NCI-H2196 treated with DMSO at 0.1 percent for 48 hours (cell line): ENCODE data around the gene OR5AU1.

Experiments
- DNase-seq: peaks from one replicate; lab custom pipeline; 2025; ENCODE audit not compliant: unreplicated experiment; lab: John Stamatoyannopoulos, UW

The OR5AU1 gene

DNA sequence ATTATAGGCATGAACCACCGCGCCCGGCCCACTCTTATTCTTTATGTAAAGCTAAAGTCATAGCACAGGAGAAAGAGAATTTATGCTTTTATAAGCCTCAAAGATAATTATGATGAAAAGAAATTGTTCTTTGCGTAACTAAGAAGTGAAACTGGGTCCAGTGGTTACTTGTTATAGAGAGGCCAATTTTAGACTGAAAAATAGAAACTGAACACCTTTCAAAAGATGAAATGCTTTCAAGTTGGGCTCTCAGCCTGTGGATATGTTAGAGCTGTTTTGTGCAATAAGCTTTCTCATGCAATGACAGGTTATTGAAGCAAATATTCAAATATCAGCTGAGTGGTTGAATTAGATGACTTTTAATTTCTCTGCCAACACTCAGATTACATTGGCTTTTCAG lies 47.1 kb downstream of the OR5AU1 start:
- no peak for DNase-seq

DNA sequence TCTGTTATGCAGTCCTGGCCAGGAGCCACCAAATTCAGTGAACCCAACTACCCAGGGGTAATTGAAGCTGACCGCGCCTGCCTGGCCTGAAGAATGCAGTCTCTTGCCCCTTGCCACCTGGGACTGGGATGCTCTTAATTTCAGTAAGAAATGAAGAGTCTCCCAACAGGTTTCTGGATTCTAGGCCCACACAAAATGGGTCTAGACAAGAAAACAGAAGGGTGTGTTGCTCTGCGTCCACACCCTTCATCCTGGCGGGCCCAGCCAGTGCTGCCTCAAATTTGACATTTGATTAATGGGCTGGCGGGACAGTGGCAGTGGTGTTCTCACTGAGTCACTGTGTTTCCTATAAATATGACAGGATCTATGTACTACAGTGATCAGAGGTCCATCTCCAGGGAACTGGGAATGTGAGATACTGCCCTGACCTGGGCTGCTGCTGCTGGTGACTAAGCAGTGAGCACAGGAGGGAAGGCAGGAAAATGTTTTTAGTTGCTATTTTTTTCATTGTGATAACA lies 48.5 kb downstream of the OR5AU1 start:
- no peak for DNase-seq

DNA sequence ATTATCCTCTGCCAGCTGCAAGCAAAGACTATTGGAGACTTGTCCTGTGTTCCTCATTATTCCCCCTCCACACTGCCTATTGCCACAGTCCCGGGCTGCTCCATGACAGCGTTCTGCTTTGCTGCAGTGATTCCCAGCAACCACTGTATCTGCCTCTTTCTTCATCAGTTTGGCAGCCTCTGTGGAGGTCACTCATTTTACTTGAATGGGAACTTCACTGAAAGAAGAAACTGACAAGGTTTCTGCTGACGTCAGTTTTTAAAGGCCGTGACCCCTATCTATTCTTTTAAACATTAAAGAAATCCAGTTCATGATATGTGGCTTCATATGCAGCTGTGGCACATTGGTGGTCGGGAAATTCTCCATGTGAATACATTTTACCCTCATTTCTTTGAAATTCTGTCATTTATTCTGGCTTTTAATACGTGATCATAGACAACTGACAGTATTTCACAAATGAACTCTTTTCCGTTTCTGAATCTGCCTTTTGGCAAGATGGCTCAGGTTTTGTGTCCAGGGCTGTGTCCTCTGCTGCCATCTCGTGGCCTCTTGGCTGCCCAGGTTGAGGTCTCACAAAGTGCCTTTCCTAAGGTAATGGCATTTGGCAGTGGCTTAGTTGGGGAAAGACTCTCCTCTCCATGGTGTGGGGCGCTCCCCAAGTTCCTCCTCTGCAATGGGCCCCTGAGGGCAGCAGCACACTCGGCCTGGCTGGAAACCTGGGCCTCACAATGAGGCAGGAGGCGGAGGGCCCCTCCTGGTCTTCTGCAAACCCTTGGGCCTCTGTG lies 49.2 kb downstream of the OR5AU1 start:
- DNase-seq, result peak; percentile 77

DNA sequence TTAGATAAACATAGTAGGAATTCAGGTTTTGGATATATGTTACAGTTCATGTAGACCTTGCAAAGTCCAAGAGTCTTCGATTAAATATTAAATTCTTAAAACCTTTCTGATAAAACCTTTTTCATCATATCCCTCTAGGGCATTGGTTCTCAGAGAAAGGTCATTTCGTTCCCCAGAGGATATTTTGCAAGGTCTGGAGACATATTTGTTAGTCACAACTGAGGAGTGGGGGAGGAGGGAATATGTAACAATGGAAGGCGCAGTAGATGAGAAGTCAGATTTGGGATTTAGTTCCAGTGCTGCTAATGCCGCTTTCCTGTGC lies 49.7 kb downstream of the OR5AU1 start:
- no peak for DNase-seq

DNA sequence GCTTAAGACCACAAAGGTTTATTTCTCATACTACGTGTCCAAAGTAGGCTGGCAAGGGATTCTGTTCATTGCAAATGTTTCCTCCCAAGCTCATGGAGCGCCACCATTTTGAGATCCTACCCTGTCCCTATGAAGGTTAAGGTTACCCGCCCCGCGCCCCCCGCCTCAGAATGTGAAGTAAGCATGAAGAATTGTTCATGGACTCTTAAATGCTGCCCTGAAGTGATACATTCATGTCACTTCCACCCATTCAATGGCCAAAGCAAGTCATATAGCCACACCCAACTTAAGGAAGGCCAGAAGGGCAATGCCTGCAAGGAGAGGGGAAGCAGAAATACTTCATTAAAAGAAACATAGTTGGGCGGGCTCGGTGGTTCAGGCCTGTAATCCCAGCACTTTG lies 50.8 kb downstream of the OR5AU1 start:
- DNase-seq, result no peak
